ENCODE results near the gene VTI1A. TPM values are rescaled to one million over a fixed set of nuclear protein-coding genes. Genes with fewer than 3 reads are reported as not detected.

The VTI1A gene
- total and polyA plus RNA-seq, 2 of the 13 experiments (the other 11 are each of a cell fraction or from before 2014, with no cell fraction given) = 11.7 to 32.7 TPM

DNA sequence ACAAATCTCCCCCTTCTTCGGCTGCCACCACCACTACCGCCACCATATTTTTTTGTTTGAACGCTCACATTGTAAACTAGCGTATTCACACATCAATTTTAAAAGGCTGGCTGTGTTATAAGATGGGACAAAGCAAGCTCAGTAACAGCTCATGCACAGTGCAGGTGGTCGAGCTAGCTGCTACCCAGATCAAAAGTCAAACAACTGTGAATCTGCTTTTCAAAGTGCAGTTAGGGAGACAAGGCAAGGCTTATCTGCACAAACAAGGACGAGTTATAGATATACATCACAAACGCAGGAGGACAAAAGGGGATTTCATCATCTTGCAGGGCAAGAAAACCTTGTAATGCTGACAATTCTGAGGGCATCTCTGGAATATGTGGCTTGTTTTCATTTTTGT lies 231.6 kb downstream of the VTI1A start (continued):
- TF ChIP-seq, protein P1, sequence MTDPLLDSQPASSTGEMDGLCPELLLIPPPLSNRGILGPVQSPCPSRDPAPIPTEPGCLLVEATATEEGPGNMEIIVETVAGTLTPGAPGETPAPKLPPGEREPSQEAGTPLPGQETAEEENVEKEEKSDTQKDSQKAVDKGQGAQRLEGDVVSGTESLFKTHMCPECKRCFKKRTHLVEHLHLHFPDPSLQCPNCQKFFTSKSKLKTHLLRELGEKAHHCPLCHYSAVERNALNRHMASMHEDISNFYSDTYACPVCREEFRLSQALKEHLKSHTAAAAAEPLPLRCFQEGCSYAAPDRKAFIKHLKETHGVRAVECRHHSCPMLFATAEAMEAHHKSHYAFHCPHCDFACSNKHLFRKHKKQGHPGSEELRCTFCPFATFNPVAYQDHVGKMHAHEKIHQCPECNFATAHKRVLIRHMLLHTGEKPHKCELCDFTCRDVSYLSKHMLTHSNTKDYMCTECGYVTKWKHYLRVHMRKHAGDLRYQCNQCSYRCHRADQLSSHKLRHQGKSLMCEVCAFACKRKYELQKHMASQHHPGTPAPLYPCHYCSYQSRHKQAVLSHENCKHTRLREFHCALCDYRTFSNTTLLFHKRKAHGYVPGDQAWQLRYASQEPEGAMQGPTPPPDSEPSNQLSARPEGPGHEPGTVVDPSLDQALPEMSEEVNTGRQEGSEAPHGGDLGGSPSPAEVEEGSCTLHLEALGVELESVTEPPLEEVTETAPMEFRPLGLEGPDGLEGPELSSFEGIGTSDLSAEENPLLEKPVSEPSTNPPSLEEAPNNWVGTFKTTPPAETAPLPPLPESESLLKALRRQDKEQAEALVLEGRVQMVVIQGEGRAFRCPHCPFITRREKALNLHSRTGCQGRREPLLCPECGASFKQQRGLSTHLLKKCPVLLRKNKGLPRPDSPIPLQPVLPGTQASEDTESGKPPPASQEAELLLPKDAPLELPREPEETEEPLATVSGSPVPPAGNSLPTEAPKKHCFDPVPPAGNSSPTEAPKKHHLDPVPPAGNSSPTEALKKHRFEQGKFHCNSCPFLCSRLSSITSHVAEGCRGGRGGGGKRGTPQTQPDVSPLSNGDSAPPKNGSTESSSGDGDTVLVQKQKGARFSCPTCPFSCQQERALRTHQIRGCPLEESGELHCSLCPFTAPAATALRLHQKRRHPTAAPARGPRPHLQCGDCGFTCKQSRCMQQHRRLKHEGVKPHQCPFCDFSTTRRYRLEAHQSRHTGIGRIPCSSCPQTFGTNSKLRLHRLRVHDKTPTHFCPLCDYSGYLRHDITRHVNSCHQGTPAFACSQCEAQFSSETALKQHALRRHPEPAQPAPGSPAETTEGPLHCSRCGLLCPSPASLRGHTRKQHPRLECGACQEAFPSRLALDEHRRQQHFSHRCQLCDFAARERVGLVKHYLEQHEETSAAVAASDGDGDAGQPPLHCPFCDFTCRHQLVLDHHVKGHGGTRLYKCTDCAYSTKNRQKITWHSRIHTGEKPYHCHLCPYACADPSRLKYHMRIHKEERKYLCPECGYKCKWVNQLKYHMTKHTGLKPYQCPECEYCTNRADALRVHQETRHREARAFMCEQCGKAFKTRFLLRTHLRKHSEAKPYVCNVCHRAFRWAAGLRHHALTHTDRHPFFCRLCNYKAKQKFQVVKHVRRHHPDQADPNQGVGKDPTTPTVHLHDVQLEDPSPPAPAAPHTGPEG (CRISPR knock-in tag; IDR thresholded peaks at IDR 0.05) = no peak
- TF ChIP-seq, protein P2, sequence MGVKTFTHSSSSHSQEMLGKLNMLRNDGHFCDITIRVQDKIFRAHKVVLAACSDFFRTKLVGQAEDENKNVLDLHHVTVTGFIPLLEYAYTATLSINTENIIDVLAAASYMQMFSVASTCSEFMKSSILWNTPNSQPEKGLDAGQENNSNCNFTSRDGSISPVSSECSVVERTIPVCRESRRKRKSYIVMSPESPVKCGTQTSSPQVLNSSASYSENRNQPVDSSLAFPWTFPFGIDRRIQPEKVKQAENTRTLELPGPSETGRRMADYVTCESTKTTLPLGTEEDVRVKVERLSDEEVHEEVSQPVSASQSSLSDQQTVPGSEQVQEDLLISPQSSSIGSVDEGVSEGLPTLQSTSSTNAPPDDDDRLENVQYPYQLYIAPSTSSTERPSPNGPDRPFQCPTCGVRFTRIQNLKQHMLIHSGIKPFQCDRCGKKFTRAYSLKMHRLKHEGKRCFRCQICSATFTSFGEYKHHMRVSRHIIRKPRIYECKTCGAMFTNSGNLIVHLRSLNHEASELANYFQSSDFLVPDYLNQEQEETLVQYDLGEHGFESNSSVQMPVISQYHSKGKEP (CRISPR knock-in tag; IDR thresholded peaks at IDR 0.05) = no peak
- TF ChIP-seq, protein P3, sequence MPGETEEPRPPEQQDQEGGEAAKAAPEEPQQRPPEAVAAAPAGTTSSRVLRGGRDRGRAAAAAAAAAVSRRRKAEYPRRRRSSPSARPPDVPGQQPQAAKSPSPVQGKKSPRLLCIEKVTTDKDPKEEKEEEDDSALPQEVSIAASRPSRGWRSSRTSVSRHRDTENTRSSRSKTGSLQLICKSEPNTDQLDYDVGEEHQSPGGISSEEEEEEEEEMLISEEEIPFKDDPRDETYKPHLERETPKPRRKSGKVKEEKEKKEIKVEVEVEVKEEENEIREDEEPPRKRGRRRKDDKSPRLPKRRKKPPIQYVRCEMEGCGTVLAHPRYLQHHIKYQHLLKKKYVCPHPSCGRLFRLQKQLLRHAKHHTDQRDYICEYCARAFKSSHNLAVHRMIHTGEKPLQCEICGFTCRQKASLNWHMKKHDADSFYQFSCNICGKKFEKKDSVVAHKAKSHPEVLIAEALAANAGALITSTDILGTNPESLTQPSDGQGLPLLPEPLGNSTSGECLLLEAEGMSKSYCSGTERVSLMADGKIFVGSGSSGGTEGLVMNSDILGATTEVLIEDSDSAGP (CRISPR knock-in tag; IDR thresholded peaks at IDR 0.05; ENCODE audit: borderline replicate concordance) = no peak
- TF ChIP-seq KMT2A (CRISPR knock-in tag; IDR thresholded peaks at IDR 0.05) (0 out of 2 replicates have a peak, but pooled peaks have one; percentile 45), TOE1 (CRISPR knock-in tag; IDR thresholded peaks at IDR 0.05) (0 out of 2 replicates have a peak, but pooled peaks have one; percentile 42), ISL2 (CRISPR knock-in tag; IDR thresholded peaks at IDR 0.05) (peak; percentile 91), ZNF878 (CRISPR knock-in tag; IDR thresholded peaks at IDR 0.05) (no peak; the same call in 1 of the 2 replicates), DPF2 (CRISPR knock-in tag; IDR thresholded peaks at IDR 0.05; ENCODE audit: borderline replicate concordance, low read depth) (peak; percentile 75; the same call in 1 of the 2 replicates), ZNF850 (CRISPR knock-in tag; conservative IDR thresholded peaks at IDR 0.05) (no peak), ZNF296 (CRISPR knock-in tag; conservative IDR thresholded peaks at IDR 0.05) (no peak), RFXAP (CRISPR knock-in tag; IDR thresholded peaks at IDR 0.05; ENCODE audit: borderline replicate concordance) (no peak), FOXO1 (CRISPR knock-in tag; IDR thresholded peaks at IDR 0.05) (peak; percentile 79), HMGA1 (CRISPR knock-in tag; conservative IDR thresholded peaks at IDR 0.05) (no peak), ZBTB7B (CRISPR knock-in tag; IDR thresholded peaks at IDR 0.05) (peak; percentile 96), ELF1 (CRISPR knock-in tag; IDR thresholded peaks at IDR 0.05) (0 out of 2 replicates have a peak, but pooled peaks have one; percentile 35), ZKSCAN8 (CRISPR knock-in tag; IDR thresholded peaks at IDR 0.05; ENCODE audit: borderline replicate concordance) (0 out of 2 replicates have a peak, but pooled peaks have one; percentile 60), KDM3A (CRISPR knock-in tag; IDR thresholded peaks at IDR 0.05; ENCODE audit: low read depth) (0 out of 2 replicates have a peak, but pooled peaks have one; percentile 30)
- TF ChIP-seq, protein P4, sequence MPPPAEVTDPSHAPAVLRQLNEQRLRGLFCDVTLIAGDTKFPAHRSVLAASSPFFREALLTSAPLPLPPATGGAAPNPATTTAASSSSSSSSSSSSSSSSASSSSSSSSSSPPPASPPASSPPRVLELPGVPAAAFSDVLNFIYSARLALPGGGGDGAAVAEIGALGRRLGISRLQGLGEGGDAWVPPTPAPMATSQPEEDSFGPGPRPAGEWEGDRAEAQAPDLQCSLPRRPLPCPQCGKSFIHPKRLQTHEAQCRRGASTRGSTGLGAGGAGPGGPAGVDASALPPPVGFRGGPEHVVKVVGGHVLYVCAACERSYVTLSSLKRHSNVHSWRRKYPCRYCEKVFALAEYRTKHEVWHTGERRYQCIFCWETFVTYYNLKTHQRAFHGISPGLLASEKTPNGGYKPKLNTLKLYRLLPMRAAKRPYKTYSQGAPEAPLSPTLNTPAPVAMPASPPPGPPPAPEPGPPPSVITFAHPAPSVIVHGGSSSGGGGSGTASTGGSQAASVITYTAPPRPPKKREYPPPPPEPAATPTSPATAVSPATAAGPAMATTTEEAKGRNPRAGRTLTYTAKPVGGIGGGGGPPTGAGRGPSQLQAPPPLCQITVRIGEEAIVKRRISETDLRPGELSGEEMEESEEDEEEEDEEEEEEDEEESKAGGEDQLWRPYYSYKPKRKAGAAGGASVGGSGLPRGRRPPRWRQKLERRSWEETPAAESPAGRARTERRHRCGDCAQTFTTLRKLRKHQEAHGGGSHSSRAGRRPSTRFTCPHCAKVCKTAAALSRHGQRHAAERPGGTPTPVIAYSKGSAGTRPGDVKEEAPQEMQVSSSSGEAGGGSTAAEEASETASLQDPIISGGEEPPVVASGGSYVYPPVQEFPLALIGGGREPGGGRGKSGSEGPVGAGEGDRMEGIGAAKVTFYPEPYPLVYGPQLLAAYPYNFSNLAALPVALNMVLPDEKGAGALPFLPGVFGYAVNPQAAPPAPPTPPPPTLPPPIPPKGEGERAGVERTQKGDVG (CRISPR knock-in tag; IDR thresholded peaks at IDR 0.05; ENCODE audit: borderline replicate concordance) = no peak

Measured in HepG2 (cell line).